Skin of body (tissue), 2 donors: Measurements from ENCODE around the gene PTPN11. TPM values are rescaled to one million over a fixed set of nuclear protein-coding genes. Genes with fewer than 3 reads are reported as not detected.
"Not testable (repeated sequence)": the region's sequence is repeated elsewhere in the genome, so short reads cannot be mapped to it uniquely, and the experiment has no call there.

Experiments used
- DNase-seq: peaks from one replicate; lab custom pipeline; 2025; lab: John Stamatoyannopoulos, UW
- total RNA-seq: library from RNA; depleted of rRNA; stranded (reverse); fragments of >200 nt; gene quantifications from one replicate; pipeline ENCODE4 v1.2.3, GENCODE V29; 2014

The PTPN11 gene
- total RNA-seq, 1 donor from 2014 or later: 46.7 TPM

DNA sequence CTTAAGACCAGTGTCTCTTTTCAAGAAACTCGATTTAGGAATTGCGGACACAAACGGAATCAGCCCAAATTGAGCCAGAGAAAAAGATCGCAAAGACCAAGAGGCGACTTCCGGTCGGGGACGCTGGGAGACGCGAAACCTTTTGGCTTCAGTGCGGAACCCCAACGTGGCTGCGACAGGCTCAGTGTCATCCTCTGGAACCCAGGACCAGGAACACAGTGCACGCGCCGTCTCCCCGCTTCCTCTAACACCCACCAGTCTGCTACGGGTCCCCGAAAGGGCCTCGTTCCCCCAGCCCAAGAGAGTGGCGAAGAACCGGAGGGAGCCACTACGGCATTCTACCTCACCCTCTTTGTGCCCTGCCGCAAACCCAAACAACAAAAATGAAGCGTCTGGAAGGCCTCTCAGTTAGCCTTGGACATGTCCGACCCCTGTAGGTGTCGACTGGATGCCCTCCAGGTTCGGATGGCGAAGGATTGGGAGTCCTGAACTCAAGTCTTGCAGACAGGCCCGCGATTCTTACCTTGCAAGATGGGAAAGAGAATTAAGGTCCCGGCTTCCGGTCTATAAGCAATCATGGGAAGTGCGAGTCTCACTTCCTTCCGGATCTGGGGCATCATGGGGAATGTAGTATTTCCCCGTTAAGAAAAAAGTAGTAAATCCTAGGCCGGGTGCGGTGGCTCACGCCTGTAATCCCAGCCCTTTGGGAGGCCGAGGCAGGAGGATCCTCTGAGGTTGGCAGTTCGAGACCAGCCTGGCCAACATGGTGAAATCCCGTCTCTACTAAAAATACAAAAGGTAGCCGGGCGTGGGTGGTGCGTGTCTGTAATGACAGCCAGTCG lies 9.5 kb upstream of the PTPN11 start, which contains the start of gene RPL6:
RPL6 (minus strand) TSS at position 542 of the 842 bp plus-strand sequence. CDS start 949 bp downstream, outside the sequence.
- peak; percentile 94 for DNase-seq

DNA sequence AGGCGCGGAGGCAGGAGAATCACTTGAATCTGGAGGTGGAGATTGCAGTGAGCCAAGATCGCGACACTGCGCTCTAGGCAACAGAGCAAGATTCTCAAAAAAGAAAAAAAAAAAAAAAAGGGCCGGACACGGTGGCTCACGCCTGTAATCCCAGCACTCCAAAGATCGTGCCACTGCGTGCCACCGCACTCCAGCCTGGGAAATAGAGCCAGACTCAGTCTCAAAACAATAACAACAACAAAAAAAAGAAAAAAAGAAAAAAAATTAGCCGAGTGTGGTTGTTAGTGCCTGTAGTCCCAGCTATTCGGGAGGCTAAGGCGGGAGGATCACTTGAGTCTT lies 8.9 kb upstream of the PTPN11 start:
- DNase-seq: no peak

DNA sequence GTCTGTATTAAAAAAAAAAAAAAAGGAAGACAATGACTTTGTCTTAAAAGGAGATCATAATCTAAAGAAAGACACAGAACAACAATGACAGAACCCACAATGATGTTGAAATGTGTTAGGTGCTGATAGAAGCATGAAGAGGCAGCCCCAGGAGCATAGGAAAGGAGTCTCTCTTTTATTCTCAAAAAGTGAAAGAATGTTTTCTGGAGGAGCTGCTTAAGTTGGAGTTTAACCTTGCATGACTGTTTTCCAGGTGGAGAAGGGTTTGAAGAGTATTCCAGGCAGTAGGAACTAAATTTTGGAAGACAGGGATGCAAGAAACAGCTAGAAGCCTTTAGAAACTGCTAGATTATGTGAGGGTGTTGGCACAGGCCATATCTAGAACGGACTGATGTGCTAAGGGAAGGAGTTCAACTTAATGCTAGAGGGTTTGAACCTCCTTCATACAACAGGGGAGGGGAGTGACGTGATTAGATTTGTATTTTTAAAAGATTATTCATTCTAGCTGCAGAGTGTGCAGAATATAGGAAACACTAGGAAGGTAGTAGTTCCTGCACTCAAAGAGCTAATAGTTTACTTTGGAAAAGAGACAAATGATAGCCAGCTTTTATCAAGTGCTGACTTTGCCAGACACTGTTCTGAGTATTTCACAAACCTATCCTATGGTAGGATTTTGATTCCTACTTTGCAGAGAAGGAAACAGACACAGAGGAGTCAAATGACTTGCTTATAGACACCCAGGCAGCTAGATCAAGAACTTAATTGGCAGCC lies 4.7 kb upstream of the PTPN11 start:
- DNase-seq: no peak

- not testable (repeated sequence) for DNase-seq
These were observed 3.3 kb upstream of the PTPN11 start for GRCh38 chr12:112415457-112415856.

DNA sequence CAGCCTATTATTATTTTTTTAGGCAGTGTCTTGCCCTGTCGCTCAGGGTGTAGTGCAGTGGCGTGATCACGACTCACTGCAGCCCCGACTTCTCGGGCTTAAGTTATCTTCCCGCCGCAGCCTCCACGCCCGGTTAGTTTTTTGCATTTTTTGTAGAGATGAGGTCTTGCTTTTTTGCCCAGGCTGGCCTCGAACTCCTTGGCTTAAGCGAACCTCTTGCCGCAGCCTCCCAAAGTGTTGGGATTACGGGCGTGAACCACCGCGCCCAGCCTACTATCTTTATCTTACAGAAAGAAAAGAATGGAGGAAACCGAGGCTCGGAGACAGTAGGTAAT lies 507 bp upstream of the PTPN11 start:
- DNase-seq: peak; percentile 40

DNA sequence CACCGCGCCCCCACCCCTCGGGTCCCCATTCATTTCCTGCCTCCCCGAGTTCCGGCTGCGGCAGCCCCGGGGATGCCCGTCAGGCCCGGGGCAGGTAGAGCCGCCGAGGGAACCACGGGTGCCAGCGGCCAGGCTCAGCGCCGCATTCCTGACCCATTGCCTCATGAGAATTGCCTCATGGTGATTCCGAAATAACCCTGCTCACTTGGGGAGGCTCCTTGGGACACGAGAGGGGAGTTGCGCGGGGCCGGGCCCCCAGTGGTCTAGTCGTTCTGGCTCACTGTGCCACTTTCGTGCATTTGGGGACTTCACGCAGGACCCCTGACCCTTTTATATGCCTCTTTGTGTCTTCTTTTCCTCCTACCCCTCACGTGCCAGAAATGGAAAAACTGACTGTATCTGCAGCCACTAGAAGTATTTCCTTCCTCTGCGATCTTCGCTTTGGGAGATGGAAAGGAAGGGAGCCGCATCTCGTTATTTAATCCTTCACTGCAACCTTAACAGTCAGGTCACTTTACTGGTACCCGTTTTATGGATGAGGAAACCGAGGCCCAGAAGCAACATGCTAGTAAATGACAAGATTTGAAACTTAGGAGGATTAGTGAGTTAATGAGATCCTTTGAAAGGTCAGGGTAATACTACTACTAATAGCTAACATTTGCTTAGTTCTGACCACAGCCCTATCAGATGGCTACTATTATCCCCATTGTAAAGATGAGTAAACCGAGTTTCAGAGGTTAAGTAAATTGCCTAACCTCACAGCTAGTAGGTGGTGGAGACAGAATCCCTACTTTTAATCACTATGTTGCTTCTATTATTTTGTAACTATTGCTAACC lies 768 bp downstream of the PTPN11 start:
- peak; percentile 80 for DNase-seq

DNA sequence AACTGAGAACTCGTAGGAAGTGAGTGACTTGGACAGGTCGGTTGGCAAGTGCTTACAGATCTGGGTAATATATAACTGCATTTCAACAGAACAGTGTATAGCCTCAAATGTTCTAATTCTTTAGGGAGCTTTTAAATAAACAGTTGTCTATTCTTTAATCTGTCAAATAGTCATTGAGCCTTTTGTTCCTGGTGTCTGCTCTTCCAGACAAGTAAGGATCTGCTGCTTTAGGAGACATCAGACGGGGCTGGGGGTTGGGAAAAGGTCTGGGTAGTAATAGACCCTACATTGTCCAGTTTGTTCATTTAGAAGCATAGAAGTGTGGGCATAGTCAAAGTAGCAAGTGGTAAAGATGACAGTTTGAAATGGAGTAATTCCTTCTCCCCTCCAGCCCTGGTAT lies 2.0 kb downstream of the PTPN11 start:
- no peak for DNase-seq

- no peak for DNase-seq
These were observed 2.6 kb downstream of the PTPN11 start for GRCh38 chr12:112421363-112421762.

DNA sequence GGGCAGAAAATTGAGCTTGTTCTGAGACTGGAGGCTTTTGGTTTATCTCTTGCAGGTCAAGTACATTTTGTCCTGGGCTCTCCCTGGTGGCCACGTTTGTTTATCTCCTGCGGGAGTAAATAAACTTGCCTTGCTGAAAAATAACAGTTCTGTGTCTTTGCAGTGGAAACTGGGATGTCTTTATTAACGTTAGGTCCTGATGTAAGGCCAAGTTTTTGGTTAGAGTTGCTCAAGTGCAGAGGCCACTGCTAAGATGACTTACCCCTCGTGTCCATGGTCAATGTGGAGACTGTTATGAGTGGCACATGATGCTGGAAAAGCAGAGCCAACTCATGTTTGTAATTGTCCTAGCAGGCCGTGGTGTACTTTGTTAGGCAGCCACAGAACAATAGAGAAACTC lies 3.8 kb downstream of the PTPN11 start:
- DNase-seq: no peak

- DNase-seq: no peak
These were observed 5.4 kb downstream of the PTPN11 start for GRCh38 chr12:112424126-112424525.

DNA sequence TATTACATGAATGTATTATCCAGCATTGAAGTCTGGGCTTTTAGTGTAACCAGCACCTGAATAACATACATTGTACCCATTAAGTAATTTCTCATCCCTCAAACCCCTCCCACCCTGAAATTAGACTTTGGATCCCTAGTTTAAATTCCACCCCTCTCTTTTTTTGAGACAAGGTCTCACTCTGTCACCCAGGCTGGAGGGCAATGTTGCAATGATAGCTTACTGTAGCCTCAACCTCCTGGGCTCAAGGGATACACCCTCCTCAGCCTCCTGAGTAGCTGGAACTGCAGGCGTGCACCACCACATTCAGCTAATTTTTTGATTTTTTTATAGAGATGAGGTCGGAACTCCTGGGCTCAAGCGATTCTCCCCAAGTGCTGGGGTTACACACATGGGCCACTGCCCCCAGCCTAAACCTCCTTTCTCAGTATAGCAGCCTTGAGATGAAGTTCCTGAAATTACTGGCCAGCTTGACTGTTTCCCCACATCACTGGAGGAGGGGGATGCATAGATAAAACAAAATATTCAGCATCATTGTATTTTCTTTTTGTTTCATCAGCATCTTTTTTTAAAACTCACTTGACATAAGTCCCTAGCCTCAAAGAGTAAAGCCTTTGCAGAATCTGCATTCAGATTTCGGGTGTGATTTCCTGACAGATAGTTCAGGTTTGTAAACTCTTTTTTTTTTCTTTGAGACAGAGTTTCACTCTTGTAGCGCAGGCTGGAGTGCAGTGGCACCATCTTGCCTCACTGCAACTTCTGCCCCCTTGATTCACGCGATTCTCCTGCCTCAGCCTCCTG lies 7.0 kb downstream of the PTPN11 start:
- no peak for DNase-seq

GRCh38 chr12:112427760-112428159 lies 9.0 kb downstream of the PTPN11 start:
- no peak for DNase-seq

GRCh38 chr12:112430929-112431328 lies 12.2 kb downstream of the PTPN11 start:
- DNase-seq: no peak

DNA sequence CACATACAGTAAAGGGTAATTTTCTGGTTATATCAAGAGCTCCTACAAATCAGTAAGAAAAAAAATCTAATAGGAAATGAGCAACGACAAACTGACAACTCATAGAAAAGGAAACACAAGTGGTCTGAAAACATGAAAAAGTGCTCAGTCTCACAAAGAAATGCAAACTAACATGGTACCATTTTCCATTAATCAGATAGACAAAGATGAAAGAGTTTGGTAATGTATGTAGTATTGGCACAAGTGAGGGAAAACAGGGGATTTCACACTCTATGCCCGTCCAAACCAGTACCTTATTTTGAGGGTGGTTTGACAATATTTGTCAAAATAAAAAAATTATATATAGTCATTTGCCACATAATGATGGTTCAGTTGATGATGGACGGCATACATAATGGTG lies 13.2 kb downstream of the PTPN11 start:
- no peak for DNase-seq

DNA sequence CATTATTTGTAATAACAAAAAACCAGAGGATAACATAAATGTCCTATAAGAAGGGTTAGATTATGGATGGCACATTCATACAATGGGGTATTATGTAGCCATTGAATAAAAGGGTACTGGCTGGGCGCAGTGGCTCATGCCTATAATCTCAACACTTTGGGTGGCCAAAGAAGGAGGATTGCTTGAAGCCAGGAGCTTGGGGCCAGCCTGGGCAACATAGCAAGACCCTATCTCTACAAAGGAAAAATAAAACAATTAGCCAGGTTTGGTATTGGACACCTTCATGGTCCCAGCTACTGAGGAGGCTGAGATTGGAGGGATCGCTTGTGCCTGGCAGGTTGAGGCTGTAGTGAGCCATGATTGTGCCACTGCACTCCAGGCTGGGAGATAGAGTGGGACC lies 14.8 kb downstream of the PTPN11 start:
- no peak for DNase-seq

DNA sequence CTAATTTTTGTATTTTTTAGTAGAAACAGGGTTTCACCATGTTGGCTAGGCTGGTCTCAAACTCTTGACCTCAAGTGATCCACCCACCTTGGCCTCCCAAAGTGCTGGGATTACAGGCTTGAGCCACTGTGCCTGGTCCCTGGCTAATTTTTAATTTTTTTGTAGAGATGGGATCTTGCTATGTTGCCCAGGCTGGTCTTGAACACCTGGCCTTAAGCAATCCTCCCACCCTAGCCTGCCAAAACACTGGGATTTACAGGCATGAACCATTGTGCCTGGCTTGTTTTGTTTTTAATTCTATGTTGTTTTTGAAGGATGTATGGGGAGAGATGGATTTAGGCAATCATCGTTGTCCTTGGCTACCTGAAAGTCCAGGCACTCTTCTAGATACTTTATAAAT lies 19.9 kb downstream of the PTPN11 start:
- DNase-seq: not testable (repeated sequence)

GRCh38 chr12:112439769-112440168 lies 21.0 kb downstream of the PTPN11 start:
- DNase-seq: no peak

DNA sequence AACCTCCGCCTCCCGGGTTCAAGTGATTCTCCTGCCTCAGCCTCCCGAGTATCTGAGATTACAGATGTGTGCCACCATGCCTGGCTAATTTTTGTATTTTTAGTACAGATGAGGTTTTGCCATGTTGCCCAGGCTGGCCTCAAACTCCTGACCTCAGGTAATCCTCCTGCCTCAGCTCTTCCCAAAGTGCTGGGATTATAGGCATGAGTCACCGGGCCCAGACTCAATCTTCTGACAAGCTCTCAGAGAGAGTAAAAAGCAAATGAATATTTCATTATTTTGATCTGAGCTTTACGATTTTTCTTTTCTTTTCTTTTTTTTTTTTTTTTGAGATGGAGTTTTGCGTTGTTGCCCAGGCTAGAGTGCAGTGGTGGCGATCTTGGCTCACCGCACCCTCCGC lies 21.9 kb downstream of the PTPN11 start:
- not testable (repeated sequence) for DNase-seq

DNA sequence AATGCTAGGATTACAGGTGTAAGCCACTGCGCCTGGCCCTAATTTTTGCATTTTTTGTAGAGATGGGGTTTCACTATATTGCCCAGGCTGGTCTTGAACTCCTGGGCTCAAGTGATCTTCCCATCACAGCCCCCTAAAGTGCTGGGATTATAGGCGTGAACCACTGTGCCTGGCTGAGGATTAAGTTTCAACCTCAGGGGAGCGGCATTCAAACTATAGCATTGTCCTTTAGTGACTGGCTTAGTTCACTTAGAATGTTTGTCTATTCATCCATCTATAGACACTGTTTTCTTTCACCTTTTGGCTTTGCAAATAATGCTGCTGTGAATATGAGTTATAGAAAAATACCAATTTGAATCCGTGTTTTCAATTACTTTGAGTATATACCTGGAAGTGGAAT lies 25.2 kb downstream of the PTPN11 start:
- no peak for DNase-seq

DNA sequence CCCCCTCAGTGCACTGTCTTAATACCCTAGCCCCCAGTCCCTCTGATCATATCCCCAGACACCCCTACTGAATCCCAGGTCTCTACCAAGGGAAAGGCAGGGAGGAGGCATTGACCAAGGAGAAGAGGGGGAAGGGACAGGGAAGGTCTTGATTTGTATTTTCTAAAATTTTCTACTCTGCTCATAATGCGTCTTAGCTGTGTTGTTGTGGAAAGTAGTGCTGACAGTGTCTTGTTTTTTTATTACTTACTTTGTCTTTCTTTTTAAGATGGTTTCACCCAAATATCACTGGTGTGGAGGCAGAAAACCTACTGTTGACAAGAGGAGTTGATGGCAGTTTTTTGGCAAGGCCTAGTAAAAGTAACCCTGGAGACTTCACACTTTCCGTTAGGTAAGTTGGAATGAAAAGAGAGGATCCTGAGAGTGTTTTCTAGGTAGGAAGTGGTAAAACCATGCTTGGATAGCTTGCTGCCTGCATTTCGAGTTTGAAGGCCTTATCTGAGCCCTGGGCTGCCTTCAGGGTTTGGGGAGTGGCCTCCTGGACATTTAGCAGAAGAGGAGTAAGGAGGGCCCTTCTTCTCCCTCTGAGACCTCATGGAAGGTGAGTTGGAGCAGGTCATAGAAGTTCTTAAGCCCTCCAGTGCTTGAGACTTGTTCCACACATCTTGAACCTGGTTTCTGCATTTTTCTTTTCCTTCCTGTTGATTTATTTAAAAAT lies 27.4 kb downstream of the PTPN11 start:
- no peak for DNase-seq
